BJ (cell line): Measurements from ENCODE around the gene OR2B6. TPM values are rescaled to one million over a fixed set of nuclear protein-coding genes. Genes with fewer than 3 reads are reported as not detected.
"Not testable (repeated sequence)": the region's sequence is repeated elsewhere in the genome, so short reads cannot be mapped to it uniquely, and the experiment has no call there.

Experiments used
- CTCF ChIA-PET: fragments of 350-600 bp; formaldehyde crosslinking; extraction: SDS; loops from one replicate; lab custom pipeline; 2021; ENCODE audit warnings: antibody characterized with exemption, inconsistent platforms; lab: Yijun Ruan, JAX
- POLR2A ChIA-PET: fragments of 300-600 bp; sonication (Branson Sonifier 250); formaldehyde crosslinking; extraction: SDS; loops from one replicate; lab custom pipeline; 2021; ENCODE audit warnings: antibody characterized with exemption; lab: Charles Lee
- DNase-seq: peaks from one replicate; pipeline ENCODE4 v3.0.0-alpha.2; 2011; ENCODE audit warnings: low read depth
- H3K27me3 ChIP-seq: 2 replicates; pipeline ENCODE4 v1.6.0; 2011; ENCODE audit warnings: low read length; ENCODE audit not compliant: control insufficient read depth, insufficient read depth
- H3K36me3 ChIP-seq: 2 replicates; pipeline ENCODE4 v1.5.1; 2011; ENCODE audit warnings: low read length; ENCODE audit not compliant: control insufficient read depth, insufficient read depth
- H3K4me3 ChIP-seq: 2 replicates; pipeline ENCODE4 v1.5.1; 2011; ENCODE audit warnings: low read depth, mild to moderate bottlenecking, control low read depth, low read length
- polyA plus RNA-seq: library from polyadenylated mRNA; depleted of rRNA; stranded (reverse); fragments of >200 nt; gene quantifications from 2 replicates; pipeline ENCODE4 v1.2.3, GENCODE V29; 2011
- TF ChIP-seq, protein P1 (sequence below): IDR thresholded peaks from 2 replicates; pipeline ENCODE4 v1.5.1; 2011; ENCODE audit warnings: low read depth, mild to moderate bottlenecking, control low read depth, inconsistent platforms, low read length, moderate library complexity; ENCODE audit not compliant: insufficient read depth

The OR2B6 gene
- polyA plus RNA-seq, 1 experiment, result 0.09 TPM

DNA sequence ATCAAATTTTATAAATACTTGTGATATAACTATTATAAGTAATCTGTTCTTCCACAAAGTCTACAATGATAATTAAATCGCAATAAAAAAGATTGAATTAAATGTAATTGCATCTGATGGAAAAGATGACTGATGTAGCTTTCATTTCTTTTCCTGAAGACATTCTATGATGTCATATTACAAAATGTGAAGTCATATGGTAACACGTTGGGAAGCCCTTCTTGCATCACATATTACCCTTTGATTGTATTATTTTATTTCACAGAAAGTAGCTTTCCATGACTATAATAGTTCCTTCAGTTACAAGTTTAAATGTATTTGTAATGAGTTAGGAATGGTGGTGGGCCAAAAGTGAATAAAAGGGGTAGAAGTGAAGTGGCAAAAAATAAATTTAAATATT is 25.8 kb upstream of the OR2B6 start:
- POLR2A ChIA-PET, result no interaction called here
- CTCF ChIA-PET, result no interaction called here
- DNase-seq, result no peak
- H3K27me3 ChIP-seq, result no peaks in the 10 kb centered on the region
- TF ChIP-seq, protein P1, sequence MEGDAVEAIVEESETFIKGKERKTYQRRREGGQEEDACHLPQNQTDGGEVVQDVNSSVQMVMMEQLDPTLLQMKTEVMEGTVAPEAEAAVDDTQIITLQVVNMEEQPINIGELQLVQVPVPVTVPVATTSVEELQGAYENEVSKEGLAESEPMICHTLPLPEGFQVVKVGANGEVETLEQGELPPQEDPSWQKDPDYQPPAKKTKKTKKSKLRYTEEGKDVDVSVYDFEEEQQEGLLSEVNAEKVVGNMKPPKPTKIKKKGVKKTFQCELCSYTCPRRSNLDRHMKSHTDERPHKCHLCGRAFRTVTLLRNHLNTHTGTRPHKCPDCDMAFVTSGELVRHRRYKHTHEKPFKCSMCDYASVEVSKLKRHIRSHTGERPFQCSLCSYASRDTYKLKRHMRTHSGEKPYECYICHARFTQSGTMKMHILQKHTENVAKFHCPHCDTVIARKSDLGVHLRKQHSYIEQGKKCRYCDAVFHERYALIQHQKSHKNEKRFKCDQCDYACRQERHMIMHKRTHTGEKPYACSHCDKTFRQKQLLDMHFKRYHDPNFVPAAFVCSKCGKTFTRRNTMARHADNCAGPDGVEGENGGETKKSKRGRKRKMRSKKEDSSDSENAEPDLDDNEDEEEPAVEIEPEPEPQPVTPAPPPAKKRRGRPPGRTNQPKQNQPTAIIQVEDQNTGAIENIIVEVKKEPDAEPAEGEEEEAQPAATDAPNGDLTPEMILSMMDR, result no peak
- no peaks in the 10 kb centered on the region for H3K36me3 ChIP-seq
- no peak overlapping the region for H3K4me3 ChIP-seq

DNA sequence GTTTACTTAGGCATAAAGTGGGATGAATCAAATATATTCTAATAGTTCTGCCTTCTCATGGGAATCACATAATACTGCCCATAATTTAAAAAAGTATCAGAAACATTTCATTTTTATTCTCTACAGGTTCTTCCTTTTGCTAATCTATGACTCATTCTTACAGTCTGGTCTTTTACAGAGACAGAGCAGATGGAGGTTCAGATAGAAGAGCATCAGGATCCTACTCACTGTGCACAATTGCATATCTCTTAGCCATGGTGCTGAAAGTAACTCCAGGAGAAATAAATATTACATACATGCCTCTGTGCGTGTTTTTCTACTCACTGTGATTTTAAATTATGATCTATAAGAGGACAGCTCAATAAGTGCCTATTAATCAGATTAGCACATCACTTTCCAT is 16.3 kb upstream of the OR2B6 start:
- ChIA-PET POLR2A (no interaction called here), CTCF (no interaction called here)
- DNase-seq, result no peak
- Histone ChIP-seq H3K36me3 (no peaks in the 10 kb centered on the region), H3K27me3 (no peaks in the 10 kb centered on the region), H3K4me3 (no peak overlapping the region)
- TF ChIP-seq, protein P1, result no peak

DNA sequence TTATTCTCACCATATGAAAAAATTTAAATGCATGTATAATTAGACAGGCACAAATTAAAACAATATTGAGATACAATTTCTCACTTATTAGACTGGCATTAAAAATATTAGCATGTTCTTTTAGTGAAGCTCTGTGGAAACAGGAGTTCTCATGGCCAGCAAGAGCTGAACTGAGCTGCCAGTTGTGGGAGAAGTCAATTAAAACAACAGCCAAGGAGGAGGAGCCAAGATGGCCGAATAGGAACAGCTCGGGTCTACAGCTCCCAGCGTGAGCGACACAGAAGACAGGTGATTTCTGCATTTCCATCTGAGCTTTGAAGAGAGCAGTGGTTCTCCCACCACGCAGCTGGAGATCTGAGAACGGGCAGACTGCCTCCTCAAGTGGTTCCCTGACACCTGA is 14.0 kb upstream of the OR2B6 start:
- DNase-seq, H3K27me3 ChIP-seq, H3K36me3 ChIP-seq, CTCF ChIA-PET, H3K4me3 ChIP-seq, POLR2A ChIA-PET: not testable (repeated sequence)

DNA sequence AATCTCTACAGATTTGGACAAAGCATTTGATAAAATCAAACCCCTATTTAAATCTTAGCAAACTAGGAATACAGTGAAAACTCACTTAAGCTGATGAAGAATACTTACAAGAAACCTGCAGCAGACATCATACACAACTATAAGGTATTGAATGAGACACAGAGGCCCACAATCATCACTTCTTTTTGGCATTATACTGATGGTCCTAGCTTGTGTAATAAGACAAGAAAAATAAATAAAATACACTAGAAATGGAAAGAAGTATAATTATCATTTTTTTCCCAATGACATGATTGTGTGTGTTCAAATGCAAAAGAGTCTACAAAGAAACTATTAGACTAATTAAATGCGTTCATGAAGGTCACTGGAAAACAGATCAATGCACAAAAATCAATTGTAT is 8.8 kb upstream of the OR2B6 start:
- POLR2A ChIA-PET, result no interaction called here
- no peaks in the 10 kb centered on the region for H3K36me3 ChIP-seq

DNA sequence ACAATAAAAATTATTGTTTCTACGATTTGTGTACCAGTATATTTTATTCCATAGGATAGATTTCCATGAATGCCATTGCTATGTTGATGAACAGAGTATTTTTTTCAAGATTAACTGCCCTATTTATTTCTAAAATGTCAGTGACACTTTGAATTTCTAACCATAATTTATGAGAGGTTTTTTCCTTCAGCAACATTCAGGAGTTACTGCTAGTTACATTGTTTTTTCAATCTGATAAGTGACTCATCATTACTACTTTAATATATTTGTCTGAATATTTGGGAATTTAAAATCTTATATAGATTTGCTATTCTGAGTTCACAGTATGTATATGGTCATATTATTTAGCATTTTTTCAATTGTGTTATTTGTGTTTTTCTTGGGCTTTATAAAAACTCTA is 6.0 kb upstream of the OR2B6 start:
- H3K4me3 ChIP-seq, result no peak overlapping the region
- TF ChIP-seq, protein P1, result no peak
- DNase-seq, result no peak
- no peaks in the 10 kb centered on the region for H3K36me3 ChIP-seq
- ChIA-PET CTCF (no interaction called here), POLR2A (no interaction called here)
- H3K27me3 ChIP-seq, result no peaks in the 10 kb centered on the region

More for the DNA sequence above, 8.8 kb upstream of the OR2B6 start:
- TF ChIP-seq, protein P1, result no peak
- CTCF ChIA-PET, result no interaction called here
- no peak for DNase-seq
- H3K27me3 ChIP-seq, result no peaks in the 10 kb centered on the region
- no peak overlapping the region for H3K4me3 ChIP-seq

DNA sequence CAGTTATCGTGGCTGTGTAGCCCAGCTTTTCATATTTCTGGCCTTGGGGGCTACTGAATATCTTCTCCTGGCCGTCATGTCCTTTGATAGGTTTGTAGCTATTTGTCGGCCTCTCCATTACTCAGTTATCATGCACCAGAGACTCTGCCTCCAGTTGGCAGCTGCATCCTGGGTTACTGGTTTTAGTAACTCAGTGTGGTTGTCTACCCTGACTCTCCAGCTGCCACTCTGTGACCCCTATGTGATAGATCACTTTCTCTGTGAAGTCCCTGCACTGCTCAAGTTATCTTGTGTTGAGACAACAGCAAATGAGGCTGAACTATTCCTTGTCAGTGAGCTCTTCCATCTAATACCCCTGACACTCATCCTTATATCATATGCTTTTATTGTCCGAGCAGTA is 475 bp downstream of the OR2B6 start:
- ChIA-PET POLR2A (no interaction called here), CTCF (no interaction called here)
- Histone ChIP-seq H3K27me3 (no peaks in the 10 kb centered on the region), H3K4me3 (no peak overlapping the region), H3K36me3 (no peaks in the 10 kb centered on the region)
- TF ChIP-seq, protein P1, result no peak
- DNase-seq, result no peak
